Globus pallidus (tissue), 1 donor: Measurements from ENCODE around the gene INSIG1.

Experiments used
- DNase-seq: peaks from one replicate; pipeline ENCODE4 v3.0.0-alpha.2; 2015; ENCODE audit warnings: low spot score

INSIG1 gene

DNA sequence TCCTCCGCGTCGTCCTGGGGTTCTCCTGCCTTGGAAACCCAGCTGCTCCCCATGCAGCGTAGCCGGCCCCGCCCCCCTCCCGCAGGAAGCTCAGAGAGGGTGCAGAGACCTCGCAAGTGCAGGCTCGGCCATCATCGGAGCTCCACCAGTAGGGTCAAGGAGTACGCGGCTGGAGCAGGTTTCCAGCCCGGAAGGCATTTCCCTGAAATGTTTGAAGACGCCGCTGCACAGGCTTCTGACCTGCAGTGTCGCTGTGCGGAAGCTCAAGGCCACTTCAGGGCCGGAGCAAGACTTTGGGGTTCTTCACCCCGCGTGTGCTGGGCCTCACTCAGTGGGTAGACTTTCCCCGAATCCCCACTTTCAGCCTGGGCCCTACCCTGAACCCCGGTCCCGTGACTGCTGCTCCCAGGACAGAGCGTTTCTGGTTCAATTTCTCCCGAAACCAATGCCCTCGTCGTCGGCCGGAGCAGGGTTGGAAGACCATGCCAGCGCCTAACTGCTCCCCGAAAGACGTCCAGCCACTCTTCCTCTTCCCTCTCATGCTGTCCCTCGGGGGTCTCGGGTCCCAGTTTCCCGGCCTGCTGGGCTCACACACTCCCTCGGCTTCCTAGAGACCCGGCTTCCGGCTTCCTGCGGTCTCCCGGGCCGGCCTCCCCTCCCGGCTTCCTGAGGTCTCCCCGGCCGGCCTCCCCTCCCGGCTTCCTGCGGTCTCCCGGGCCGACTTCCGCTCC, 52.1 kb downstream of the INSIG1 start:
- no peak for DNase-seq

- DNase-seq: no peak
Measured at GRCh38 chr7:155351120-155351870, 53.6 kb downstream of the INSIG1 start.

DNA sequence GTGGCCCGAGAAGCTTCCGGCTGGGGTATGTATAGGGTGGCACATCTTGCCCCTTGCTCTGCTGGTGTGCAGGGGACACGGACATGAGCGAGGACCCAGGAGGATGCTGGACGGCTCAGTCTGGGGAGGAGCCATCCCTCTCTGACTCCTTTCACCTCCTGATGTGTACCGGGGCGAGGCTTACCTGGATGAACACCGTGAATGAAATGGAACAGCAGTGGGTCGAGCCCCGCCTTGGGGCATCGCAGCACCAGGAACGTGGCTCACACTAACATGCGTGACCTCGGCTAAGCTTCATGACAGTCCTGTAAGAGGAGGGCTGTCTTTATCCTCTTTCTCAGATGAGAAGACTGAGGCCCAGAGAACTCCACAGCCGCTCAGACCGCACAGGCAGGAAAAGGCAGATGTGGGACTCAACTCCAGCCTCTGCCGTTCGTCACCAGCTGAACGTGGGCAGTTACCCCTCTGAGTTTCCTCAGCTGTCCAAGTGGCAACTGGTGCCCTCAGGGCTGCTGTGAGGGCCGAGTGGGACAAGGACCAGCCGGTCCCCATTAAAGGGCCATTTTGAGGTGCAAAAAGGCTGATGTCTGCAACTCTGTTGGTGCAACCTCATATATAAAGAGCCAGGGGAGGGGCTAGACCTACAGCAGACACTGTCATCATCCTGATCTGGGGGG, 54.5 kb downstream of the INSIG1 start:
- DNase-seq: no peak

- DNase-seq: no peak
Measured at GRCh38 chr7:155352753-155353115, 55.1 kb downstream of the INSIG1 start.

- DNase-seq: no peak
Measured at GRCh38 chr7:155353256-155353897, 55.7 kb downstream of the INSIG1 start.

DNA sequence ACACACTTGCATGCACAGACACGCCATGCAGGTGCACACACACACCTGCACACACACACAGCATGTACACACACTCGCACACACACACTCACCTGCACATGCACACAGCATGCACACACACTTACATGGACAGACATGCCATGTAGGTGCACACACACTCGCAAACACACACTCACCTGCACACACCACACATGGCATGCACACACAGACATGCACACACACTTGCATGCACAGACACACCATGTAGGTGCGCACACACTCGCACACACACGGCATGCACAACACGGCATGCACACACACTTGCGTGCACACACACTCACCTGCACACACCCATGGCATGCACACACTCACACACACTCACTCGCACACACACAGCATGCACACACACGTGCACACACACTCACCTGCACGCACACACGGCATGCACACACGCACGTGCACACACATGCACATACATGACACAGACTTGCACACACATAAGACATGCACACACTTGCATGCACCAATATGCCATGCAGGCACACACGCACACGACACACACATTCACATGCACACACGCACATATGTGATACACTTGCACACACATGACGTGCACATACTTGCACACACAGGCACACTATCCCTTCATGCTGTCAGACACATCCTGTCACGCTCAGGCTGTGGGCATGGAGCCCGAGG, 56.8 kb downstream of the INSIG1 start:
- no peak for DNase-seq

DNA sequence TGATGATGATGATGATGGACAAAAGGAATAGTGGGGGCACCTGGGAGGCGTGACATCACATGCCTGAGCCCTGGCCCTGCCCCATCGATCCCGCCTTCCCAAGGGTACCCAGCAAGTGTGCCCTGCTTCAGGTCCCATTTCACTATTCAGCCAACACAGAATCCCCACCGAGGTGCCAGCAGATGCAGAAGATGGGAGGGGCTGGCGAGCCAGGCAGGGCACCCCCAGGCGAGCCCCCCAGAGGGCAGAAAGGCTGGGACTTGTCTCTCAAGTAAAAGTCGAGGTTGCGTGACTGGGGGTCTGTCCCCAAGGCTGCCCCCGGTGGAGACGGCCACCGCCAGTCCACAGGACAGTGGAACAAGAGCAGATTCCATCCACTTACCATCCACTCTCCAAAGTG, 57.5 kb downstream of the INSIG1 start:
- no peak for DNase-seq

GRCh38 chr7:155355745-155356144, 58.1 kb downstream of the INSIG1 start:
- DNase-seq: no peak

GRCh38 chr7:155356323-155357105, 58.8 kb downstream of the INSIG1 start:
- no peak for DNase-seq

GRCh38 chr7:155357573-155358041, 59.9 kb downstream of the INSIG1 start:
- DNase-seq: no peak

GRCh38 chr7:155358066-155358947, 60.6 kb downstream of the INSIG1 start:
- no peak for DNase-seq

- no peak for DNase-seq
Measured at GRCh38 chr7:155358948-155359712, 61.5 kb downstream of the INSIG1 start.
